ENCODE measurements around the gene ISG15. TPM values are rescaled to one million over a fixed set of nuclear protein-coding genes. Genes with fewer than 3 reads are reported as not detected.

Gene ISG15
- total and polyA plus RNA-seq, 2 of the 13 experiments (the other 11 are each of a cell fraction or from before 2014, with no cell fraction given): 42.1 to 54.9 TPM

DNA sequence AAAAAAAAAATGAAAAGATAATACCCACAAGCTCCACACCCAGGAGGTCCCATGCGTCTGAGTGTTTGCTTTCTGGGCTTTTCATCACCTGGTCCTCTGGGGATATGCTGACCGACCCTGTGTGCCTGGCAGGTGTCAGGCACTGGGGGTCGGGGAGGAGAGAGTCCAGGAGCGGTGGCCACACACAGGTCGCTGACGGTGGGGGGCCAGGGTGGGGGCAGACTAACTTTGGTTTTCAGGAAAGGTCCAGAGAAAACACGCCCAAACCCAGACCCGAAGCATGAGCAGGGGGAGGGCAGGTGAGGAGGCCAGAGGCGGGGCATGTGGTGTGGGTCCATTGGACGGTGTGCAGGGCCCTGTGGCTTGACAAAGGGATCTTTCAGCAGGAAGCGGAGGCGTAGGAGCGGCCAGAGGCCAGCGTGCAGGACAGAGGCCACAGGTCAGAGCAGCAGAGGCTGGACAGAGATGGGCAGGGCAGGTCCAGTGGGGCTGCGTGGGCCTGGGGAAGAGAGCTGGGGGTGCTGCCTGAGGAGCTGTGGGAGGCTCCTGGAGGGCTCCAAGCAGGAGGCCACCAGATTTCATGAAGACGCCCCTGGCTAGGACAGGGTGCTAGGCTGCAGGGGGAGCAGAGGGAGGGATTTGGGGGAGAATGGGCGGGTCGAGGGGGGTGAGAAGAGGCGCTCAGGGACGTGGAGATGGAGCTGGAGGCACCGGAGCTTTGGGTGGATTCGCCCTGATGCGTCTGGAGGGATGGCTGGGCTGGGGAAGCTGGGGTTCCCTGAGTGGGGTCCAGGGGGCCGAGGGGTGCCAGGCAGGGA lies 45.0 kb downstream of the ISG15 start (continued):
- TF ChIP-seq, protein P1, sequence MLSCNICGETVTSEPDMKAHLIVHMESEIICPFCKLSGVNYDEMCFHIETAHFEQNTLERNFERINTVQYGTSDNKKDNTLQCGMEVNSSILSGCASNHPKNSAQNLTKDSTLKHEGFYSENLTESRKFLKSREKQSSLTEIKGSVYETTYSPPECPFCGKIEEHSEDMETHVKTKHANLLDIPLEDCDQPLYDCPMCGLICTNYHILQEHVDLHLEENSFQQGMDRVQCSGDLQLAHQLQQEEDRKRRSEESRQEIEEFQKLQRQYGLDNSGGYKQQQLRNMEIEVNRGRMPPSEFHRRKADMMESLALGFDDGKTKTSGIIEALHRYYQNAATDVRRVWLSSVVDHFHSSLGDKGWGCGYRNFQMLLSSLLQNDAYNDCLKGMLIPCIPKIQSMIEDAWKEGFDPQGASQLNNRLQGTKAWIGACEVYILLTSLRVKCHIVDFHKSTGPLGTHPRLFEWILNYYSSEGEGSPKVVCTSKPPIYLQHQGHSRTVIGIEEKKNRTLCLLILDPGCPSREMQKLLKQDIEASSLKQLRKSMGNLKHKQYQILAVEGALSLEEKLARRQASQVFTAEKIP (CRISPR knock-in tag; IDR thresholded peaks at IDR 0.05; ENCODE audit: borderline replicate concordance): no peak
- TF ChIP-seq ZNF839 (CRISPR knock-in tag; IDR thresholded peaks at IDR 0.05; ENCODE audit: borderline replicate concordance) (no peak), SPEN (CRISPR knock-in tag; IDR thresholded peaks at IDR 0.05; ENCODE audit: low read depth) (peak; percentile 74; the same call in 1 of the 2 replicates), SMYD3 (CRISPR knock-in tag; IDR thresholded peaks at IDR 0.05) (no peak), POLR2AphosphoS2 (IDR thresholded peaks at IDR 0.05; ENCODE audit: low read depth, low read length) (no peak), KLF13 (CRISPR knock-in tag; IDR thresholded peaks at IDR 0.05) (0 out of 2 replicates have a peak, but pooled peaks have one; percentile 77), ZNF552 (CRISPR knock-in tag; IDR thresholded peaks at IDR 0.05; ENCODE audit: borderline replicate concordance) (no peak), SKI (IDR thresholded peaks at IDR 0.05; ENCODE audit: partially characterized antibody) (peak; percentile 17), RBAK (CRISPR knock-in tag; IDR thresholded peaks at IDR 0.05) (no peak), ZNF652 (CRISPR knock-in tag; IDR thresholded peaks at IDR 0.05; ENCODE audit: borderline replicate concordance, low read depth) (peak; percentile 10; the same call in 1 of the 2 replicates), NONO (IDR thresholded peaks at IDR 0.05) (no peak), NONO (CRISPR knock-in tag; conservative IDR thresholded peaks at IDR 0.05) (peak; percentile 77; the same call in 1 of the 2 replicates)
- TF ChIP-seq, protein P2, sequence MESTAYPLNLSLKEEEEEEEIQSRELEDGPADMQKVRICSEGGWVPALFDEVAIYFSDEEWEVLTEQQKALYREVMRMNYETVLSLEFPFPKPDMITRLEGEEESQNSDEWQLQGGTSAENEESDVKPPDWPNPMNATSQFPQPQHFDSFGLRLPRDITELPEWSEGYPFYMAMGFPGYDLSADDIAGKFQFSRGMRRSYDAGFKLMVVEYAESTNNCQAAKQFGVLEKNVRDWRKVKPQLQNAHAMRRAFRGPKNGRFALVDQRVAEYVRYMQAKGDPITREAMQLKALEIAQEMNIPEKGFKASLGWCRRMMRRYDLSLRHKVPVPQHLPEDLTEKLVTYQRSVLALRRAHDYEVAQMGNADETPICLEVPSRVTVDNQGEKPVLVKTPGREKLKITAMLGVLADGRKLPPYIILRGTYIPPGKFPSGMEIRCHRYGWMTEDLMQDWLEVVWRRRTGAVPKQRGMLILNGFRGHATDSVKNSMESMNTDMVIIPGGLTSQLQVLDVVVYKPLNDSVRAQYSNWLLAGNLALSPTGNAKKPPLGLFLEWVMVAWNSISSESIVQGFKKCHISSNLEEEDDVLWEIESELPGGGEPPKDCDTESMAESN (CRISPR knock-in tag; conservative IDR thresholded peaks at IDR 0.05): no peak; the same call in 1 of the 2 replicates
- TF ChIP-seq, protein P3, sequence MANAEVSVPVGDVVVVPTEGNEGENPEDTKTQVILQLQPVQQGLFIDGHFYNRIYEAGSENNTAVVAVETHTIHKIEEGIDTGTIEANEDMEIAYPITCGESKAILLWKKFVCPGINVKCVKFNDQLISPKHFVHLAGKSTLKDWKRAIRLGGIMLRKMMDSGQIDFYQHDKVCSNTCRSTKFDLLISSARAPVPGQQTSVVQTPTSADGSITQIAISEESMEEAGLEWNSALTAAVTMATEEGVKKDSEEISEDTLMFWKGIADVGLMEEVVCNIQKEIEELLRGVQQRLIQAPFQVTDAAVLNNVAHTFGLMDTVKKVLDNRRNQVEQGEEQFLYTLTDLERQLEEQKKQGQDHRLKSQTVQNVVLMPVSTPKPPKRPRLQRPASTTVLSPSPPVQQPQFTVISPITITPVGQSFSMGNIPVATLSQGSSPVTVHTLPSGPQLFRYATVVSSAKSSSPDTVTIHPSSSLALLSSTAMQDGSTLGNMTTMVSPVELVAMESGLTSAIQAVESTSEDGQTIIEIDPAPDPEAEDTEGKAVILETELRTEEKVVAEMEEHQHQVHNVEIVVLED (CRISPR knock-in tag; IDR thresholded peaks at IDR 0.05; ENCODE audit: borderline replicate concordance): peak; percentile 45; the same call in 1 of the 2 replicates

Data from HepG2 (cell line).